Effector memory CD8-positive, alpha-beta T cell (primary cell): ENCODE data around the gene AFF1.

Source experiments
- ATAC-seq: fragments of 150-1000 bp; cut with Tn5 transposase; replicated peaks from 2 replicates; pipeline ENCODE4 v1.10.0; 2021; ENCODE audit warnings: mild to moderate bottlenecking, moderate library complexity
- DNase-seq, 3 experiments: peaks; one replicate each; pipeline ENCODE4 v3.0.0; 2021
- H3K27ac Mint-ChIP-seq, 2 donors: one replicate each; pipeline ENCODE4 v1.8.0; 2022; ENCODE audit warnings: mild to moderate bottlenecking in 2 of 2, mixed read lengths in 2 of 2, moderate library complexity in 2 of 2
- H3K27me3 Mint-ChIP-seq, 2 donors: one replicate each; pipeline ENCODE4 v1.8.0; 2022; ENCODE audit warnings: mixed read lengths in 2 of 2
- H3K36me3 Mint-ChIP-seq: one replicate; pipeline ENCODE4 v1.8.0; 2022; ENCODE audit warnings: mild to moderate bottlenecking, moderate library complexity, mixed read lengths; ENCODE audit not compliant: insufficient read depth
- H3K4me1 Mint-ChIP-seq, 2 donors: one replicate each; pipeline ENCODE4 v1.8.0; 2022; ENCODE audit warnings: low read depth in 2 of 2, mixed read lengths in 2 of 2
- H3K4me3 Mint-ChIP-seq, 2 donors: one replicate each; pipeline ENCODE4 v1.8.0; 2022; ENCODE audit warnings: mild to moderate bottlenecking in 2 of 2, mixed read lengths in 2 of 2, moderate library complexity in 2 of 2
- H3K9me3 Mint-ChIP-seq, 2 donors: one replicate each; pipeline ENCODE4 v1.8.0; 2022; ENCODE audit warnings: mixed read lengths in 2 of 2

The AFF1 gene

DNA sequence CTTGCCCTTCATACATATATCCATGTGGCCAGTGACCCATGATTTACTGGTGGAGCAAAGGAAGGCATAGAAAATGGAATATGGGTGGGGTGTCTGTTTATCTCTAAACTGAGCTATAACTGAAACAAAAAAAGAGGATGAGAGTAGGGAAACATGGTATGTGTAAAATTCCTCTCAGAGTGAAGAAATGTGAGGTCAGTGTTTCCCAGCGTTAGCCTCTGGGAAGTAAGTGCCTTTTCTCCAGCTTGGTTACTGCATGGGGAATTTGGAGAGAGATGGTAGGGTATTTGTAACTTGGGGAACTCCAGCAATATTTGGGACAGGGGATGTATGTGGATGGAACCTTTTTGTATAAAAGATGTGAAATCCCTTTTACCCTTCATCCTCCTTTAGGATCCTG is 89.4 kb downstream of the AFF1 start:
- H3K4me1 Mint-ChIP-seq: peaks cover 47 to 62% of the 10 kb centered on the region in 2 donors
- H3K36me3 Mint-ChIP-seq: peaks cover 13% of the 10 kb centered on the region
- H3K27ac Mint-ChIP-seq: no peak overlapping the region
- H3K9me3 Mint-ChIP-seq: no peaks in the 10 kb centered on the region
- no peak for DNase-seq
- H3K4me3 Mint-ChIP-seq: no peak overlapping the region
- no peaks in the 10 kb centered on the region for H3K27me3 Mint-ChIP-seq
- ATAC-seq: no peak

- Mint-ChIP-seq H3K9me3 (no peaks in the 10 kb centered on the region), H3K36me3 (peaks cover 13% of the 10 kb centered on the region), H3K27ac (peak overlapping the region in 1 of 2 donors; percentile 27), H3K4me3 (no peak overlapping the region), H3K27me3 (no peaks in the 10 kb centered on the region), H3K4me1 (peaks cover 44 to 64% of the 10 kb centered on the region in 2 donors)
- DNase-seq (no peak), ATAC-seq (no peak)
These were observed 90.3 kb downstream of the AFF1 start for GRCh38 chr4:87025023-87025613.

DNA sequence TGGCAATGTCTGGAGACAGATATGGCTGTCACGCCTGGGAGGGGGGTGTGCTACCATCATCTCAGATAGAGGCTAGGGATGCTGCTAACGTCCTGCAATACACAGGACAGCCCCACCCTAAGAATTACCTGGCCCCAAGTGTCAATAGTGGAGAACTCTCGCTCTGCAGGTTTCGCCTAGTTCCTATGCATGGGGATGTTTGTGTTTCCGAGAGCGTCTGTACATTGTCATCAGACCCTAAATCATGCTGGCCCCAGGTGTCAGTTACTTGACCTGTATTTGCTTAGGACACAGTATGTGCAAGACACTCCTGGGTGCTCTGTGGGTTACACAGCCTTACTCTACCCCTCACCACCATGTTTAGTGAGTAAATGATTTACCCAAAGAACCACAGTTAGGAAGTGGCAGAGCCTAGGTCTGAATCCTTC is 90.8 kb downstream of the AFF1 start:
- Mint-ChIP-seq H3K4me1 (peaks cover 40 to 59% of the 10 kb centered on the region in 2 donors), H3K27ac (no peak overlapping the region)
- ATAC-seq: no peak

GRCh38 chr4:87026800-87027495 is 92.1 kb downstream of the AFF1 start:
- H3K4me1 Mint-ChIP-seq: peaks cover 32 to 50% of the 10 kb centered on the region in 2 donors
- peak overlapping the region; percentile 8 to 50 for H3K27ac Mint-ChIP-seq

More for the DNA sequence above, 90.8 kb downstream of the AFF1 start:
- Mint-ChIP-seq H3K27me3 (no peaks in the 10 kb centered on the region), H3K4me3 (no peak overlapping the region), H3K36me3 (peaks cover 13% of the 10 kb centered on the region), H3K9me3 (no peaks in the 10 kb centered on the region)
- DNase-seq: no peak

DNA sequence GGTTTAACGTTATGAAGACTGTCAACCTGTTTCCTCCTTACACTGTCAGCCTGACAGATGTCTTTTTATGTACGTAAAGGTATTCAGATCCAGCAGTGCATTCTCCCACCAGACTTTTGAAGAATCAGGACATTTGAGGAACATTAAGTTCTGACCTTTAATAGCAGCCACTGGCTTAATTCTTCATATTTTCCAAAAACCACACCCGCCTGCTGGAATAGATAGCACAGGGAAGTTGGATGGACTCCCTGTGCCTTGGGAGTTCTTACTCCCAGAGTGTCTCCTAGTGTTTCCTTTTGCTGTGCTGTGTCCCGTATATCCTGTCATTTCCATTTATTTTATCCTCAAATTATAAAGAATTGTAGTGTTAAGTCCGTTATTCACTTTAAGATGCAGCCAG is 94.5 kb downstream of the AFF1 start:
- DNase-seq (no peak), ATAC-seq (no peak)
- no peak overlapping the region for H3K4me3 Mint-ChIP-seq
- peaks cover 22 to 41% of the 10 kb centered on the region in 2 donors for H3K4me1 Mint-ChIP-seq
- H3K27me3 Mint-ChIP-seq: no peaks in the 10 kb centered on the region
- H3K36me3 Mint-ChIP-seq: peaks cover 9% of the 10 kb centered on the region
- H3K27ac Mint-ChIP-seq: peak overlapping the region in 1 of 2 donors; percentile 60
- H3K9me3 Mint-ChIP-seq: no peaks in the 10 kb centered on the region

More at GRCh38 chr4:87026800-87027495, 92.1 kb downstream of the AFF1 start:
- peaks cover 13% of the 10 kb centered on the region for H3K36me3 Mint-ChIP-seq
- H3K27me3 Mint-ChIP-seq: no peaks in the 10 kb centered on the region
- peak; percentile 32 for ATAC-seq
- no peak for DNase-seq
- H3K9me3 Mint-ChIP-seq: no peaks in the 10 kb centered on the region
- no peak overlapping the region for H3K4me3 Mint-ChIP-seq

DNA sequence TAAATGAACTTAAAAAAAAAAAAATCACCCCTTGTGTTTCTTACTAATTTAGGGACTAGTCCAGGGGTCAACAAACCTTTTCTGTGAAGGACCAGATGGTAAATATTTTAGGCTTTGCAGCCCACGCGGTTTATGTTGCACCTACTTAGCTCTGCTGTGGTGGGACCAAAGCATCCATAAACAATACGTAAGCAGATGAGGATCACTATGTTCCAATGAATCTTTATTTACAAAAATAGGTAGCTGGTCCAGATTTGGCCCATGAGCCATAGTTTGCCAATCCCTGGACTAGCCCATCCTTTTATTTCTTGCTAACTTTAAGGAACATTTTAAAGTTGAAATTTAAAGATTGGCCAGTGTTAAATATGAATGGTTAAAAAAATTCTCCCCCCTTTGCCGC is 95.3 kb downstream of the AFF1 start:
- H3K4me1 Mint-ChIP-seq: peaks cover 25 to 41% of the 10 kb centered on the region in 2 donors
- no peaks in the 10 kb centered on the region for H3K27me3 Mint-ChIP-seq
- H3K9me3 Mint-ChIP-seq: no peaks in the 10 kb centered on the region
- no peak for DNase-seq
- H3K36me3 Mint-ChIP-seq: peaks cover 11% of the 10 kb centered on the region
- H3K4me3 Mint-ChIP-seq: no peak overlapping the region
- no peak for ATAC-seq
- no peak overlapping the region for H3K27ac Mint-ChIP-seq

- no peak overlapping the region for H3K27ac Mint-ChIP-seq
- no peak for ATAC-seq
- DNase-seq: no peak
- H3K36me3 Mint-ChIP-seq: peaks cover 8% of the 10 kb centered on the region
- no peak overlapping the region for H3K4me3 Mint-ChIP-seq
- peaks cover 24 to 41% of the 10 kb centered on the region in 2 donors for H3K4me1 Mint-ChIP-seq
- H3K9me3 Mint-ChIP-seq: no peaks in the 10 kb centered on the region
- H3K27me3 Mint-ChIP-seq: no peaks in the 10 kb centered on the region
These were observed 96.1 kb downstream of the AFF1 start for GRCh38 chr4:87030755-87031441.

GRCh38 chr4:87031920-87032319 is 97.1 kb downstream of the AFF1 start:
- no peak overlapping the region for H3K4me3 Mint-ChIP-seq
- H3K36me3 Mint-ChIP-seq: peaks cover 3% of the 10 kb centered on the region
- H3K27me3 Mint-ChIP-seq: no peaks in the 10 kb centered on the region
- H3K9me3 Mint-ChIP-seq: no peaks in the 10 kb centered on the region
- H3K27ac Mint-ChIP-seq: no peak overlapping the region
- DNase-seq (no peak), ATAC-seq (no peak)
- H3K4me1 Mint-ChIP-seq: peaks cover 21 to 44% of the 10 kb centered on the region in 2 donors

DNA sequence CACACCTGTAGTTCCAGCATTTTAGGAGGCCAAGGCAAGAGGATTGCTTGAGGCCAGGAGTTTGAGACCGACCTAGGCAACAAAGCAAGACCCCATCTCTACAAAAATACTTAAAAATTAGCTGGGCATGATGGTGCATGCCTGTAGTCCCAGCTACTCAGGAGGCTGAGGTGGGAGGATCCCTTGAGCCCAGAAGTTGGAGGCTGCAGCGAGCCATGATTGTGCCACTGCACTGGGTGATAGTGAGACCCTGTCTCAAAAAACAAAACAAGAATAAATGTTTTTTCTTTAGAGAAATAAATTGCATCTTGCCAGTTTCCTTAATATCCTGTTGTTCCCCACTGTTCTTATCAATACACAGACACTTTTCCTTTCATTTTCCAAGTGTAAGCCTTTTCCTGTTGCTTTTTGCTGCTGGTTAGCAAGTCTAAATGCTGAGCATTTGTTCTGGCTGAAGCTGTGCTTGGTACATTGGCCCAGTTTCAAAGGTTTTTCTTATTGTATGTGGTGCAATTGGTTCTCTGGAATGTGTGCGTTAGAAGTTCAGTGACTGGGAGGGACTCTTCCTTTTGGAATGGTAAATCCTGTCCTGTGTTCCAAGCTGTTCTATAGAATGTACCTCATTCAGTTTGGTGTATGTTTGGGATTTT is 98.2 kb downstream of the AFF1 start:
- no peaks in the 10 kb centered on the region for H3K27me3 Mint-ChIP-seq
- no peak overlapping the region for H3K27ac Mint-ChIP-seq
- DNase-seq (no peak), ATAC-seq (no peak)
- no peak overlapping the region for H3K4me3 Mint-ChIP-seq
- no peaks in the 10 kb centered on the region for H3K9me3 Mint-ChIP-seq
- H3K4me1 Mint-ChIP-seq: peaks cover 25 to 49% of the 10 kb centered on the region in 2 donors
- H3K36me3 Mint-ChIP-seq: peaks cover 3% of the 10 kb centered on the region

DNA sequence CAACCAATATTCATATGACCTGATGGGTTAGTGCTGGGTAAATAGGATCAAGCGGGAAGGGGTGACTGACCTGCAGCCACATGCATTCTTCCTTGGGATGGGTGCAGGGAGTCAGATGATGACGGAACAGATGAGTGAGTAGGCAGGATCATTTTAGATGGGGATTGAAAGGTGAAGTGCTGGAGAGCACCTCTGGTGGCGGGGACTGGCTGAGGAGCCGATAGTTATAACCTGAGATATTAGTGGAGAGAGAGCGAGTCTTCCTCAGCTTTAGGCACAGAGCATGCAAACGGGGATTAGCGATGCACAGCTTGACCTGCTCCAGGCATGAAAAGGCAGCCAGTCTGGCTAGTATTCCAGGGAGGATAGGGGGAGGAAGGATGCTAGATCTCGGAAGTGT is 99.1 kb downstream of the AFF1 start:
- no peak overlapping the region for H3K27ac Mint-ChIP-seq
- H3K27me3 Mint-ChIP-seq: no peaks in the 10 kb centered on the region
- DNase-seq: no peak
- H3K4me1 Mint-ChIP-seq: peaks cover 30 to 53% of the 10 kb centered on the region in 2 donors
- H3K36me3 Mint-ChIP-seq: peaks cover 3% of the 10 kb centered on the region
- no peaks in the 10 kb centered on the region for H3K9me3 Mint-ChIP-seq
- no peak overlapping the region for H3K4me3 Mint-ChIP-seq
- ATAC-seq: no peak

GRCh38 chr4:87034527-87034926 is 99.7 kb downstream of the AFF1 start:
- Mint-ChIP-seq H3K9me3 (no peaks in the 10 kb centered on the region), H3K4me3 (no peak overlapping the region), H3K27me3 (no peaks in the 10 kb centered on the region), H3K4me1 (peaks cover 29 to 53% of the 10 kb centered on the region in 2 donors), H3K36me3 (peaks cover 3% of the 10 kb centered on the region), H3K27ac (no peak overlapping the region)
- DNase-seq (no peak), ATAC-seq (no peak)

DNA sequence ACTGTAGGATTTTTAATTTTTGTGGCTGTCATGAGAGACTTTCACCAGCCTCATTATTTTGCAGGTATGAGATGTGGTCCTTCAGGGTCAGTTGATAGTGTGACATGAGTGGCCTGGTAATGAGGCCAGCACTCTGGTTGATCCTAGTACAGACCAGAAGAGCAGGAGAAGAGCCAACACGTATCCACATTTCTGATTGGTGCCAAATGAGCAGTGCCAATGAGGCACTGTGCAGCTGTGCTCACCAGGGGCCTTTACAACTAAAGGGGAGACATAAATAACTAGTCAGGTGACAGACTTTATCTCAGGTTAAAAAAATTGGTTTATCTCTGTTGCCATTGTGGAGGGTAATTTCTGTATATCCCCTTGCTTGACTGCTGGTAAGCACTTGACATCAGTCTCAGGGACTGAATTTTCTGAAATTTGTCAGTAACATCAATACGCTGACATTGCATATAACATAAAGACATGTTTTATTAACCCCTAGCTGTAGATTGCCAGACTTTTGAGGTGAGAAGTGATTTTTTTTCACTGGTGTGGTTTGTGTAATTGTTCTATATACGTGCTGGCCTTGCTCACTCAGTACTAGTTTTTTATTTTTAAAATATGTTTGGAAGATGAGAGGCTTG is 101.2 kb downstream of the AFF1 start:
- Mint-ChIP-seq H3K27me3 (no peaks in the 10 kb centered on the region), H3K27ac (peak overlapping the region; percentile 29 to 56), H3K4me1 (peaks cover 27 to 50% of the 10 kb centered on the region in 2 donors), H3K9me3 (no peaks in the 10 kb centered on the region), H3K36me3 (peaks cover 3% of the 10 kb centered on the region), H3K4me3 (no peak overlapping the region)
- no peak for ATAC-seq
- no peak for DNase-seq

- Mint-ChIP-seq H3K36me3 (peaks cover 3% of the 10 kb centered on the region), H3K27me3 (no peaks in the 10 kb centered on the region), H3K27ac (peak overlapping the region in 1 of 2 donors; percentile 56), H3K4me1 (peaks cover 33 to 58% of the 10 kb centered on the region in 2 donors), H3K9me3 (no peaks in the 10 kb centered on the region), H3K4me3 (no peak overlapping the region)
- ATAC-seq (no peak), DNase-seq (no peak)
These were observed 101.9 kb downstream of the AFF1 start for GRCh38 chr4:87036713-87037112.
